Loucy (cell line): ENCODE results near the gene NCOA7.
A peak's percentile ranks its signal among the peaks of the same experiment; 100 is the strongest.
"Not testable (repeated sequence)": the region's sequence is repeated elsewhere in the genome, so short reads cannot be mapped to it uniquely, and the experiment has no call there.

Source experiments
- H2AFZ ChIP-seq: fragments of 200-600 bp; sonication (generic); 2 replicates; pipeline ENCODE4 v1.6.0; 2016; ENCODE audit warnings: antibody characterized with exemption, mild to moderate bottlenecking, low read length, moderate library complexity
- H3F3A ChIP-seq: fragments of 200-600 bp; 2 replicates; pipeline ENCODE4 v1.6.0; 2016; ENCODE audit warnings: antibody characterized with exemption, low read depth, mild to moderate bottlenecking
- H3K27me3 ChIP-seq: fragments of 200-600 bp; sonication (generic); 2 replicates; pipeline ENCODE4 v1.6.1; 2014; ENCODE audit warnings: low read length, mild to moderate bottlenecking; ENCODE audit not compliant: insufficient read depth, poor library complexity, severe bottlenecking
- H3K36me3 ChIP-seq: fragments of 200-600 bp; sonication (generic); 2 replicates; pipeline ENCODE4 v1.6.1; 2016; ENCODE audit warnings: low read length; ENCODE audit not compliant: insufficient read depth
- H3K4me1 ChIP-seq: fragments of 200-600 bp; sonication (generic); 2 replicates; pipeline ENCODE4 v1.5.1; 2014; ENCODE audit warnings: low read length, mild to moderate bottlenecking; ENCODE audit not compliant: insufficient read depth, poor library complexity, severe bottlenecking
- H3K4me2 ChIP-seq: fragments of 200-600 bp; sonication (generic); 2 replicates; pipeline ENCODE4 v1.6.0; 2014; ENCODE audit warnings: antibody characterized with exemption, low read length, low read depth, mild to moderate bottlenecking; ENCODE audit not compliant: poor library complexity, severe bottlenecking
- H3K4me3 ChIP-seq: fragments of 200-600 bp; sonication (generic); 2 replicates; pipeline ENCODE4 v1.5.1; 2014; ENCODE audit warnings: low read length, mild to moderate bottlenecking, mixed read lengths; ENCODE audit not compliant: poor library complexity, severe bottlenecking
- H3K79me2 ChIP-seq: fragments of 200-600 bp; sonication (generic); 2 replicates; pipeline ENCODE4 v1.6.1; 2014; ENCODE audit warnings: low read length; ENCODE audit not compliant: insufficient read depth
- H3K9ac ChIP-seq: fragments of 200-600 bp; sonication (generic); 2 replicates; pipeline ENCODE4 v1.6.0; 2014; ENCODE audit warnings: mild to moderate bottlenecking, low read depth, low read length, moderate library complexity; ENCODE audit not compliant: poor library complexity, severe bottlenecking
- H3K9me2 ChIP-seq: fragments of 200-600 bp; sonication (generic); replicated peaks from 2 replicates; pipeline ENCODE4 v1.6.1; 2016; ENCODE audit warnings: low read depth, low read length, mixed read lengths
- H3K9me3 ChIP-seq: fragments of 200-600 bp; sonication (generic); 2 replicates; pipeline ENCODE4 v1.6.1; 2014; ENCODE audit warnings: mild to moderate bottlenecking, antibody characterized with exemption, low read length, low read depth; ENCODE audit not compliant: insufficient read depth
- H4K20me1 ChIP-seq: fragments of 200-600 bp; sonication (generic); 2 replicates; pipeline ENCODE4 v1.6.0; 2014; ENCODE audit warnings: antibody characterized with exemption, low read length, mild to moderate bottlenecking; ENCODE audit not compliant: insufficient read depth, poor library complexity, severe bottlenecking
- CTCF ChIP-seq: fragments of 200-600 bp; sonication (generic); conservative IDR thresholded peaks from 2 replicates; pipeline ENCODE4 v1.5.1; 2014; ENCODE audit warnings: mild to moderate bottlenecking, antibody characterized with exemption, low read length
- EZH2phosphoT487 ChIP-seq: fragments of 200-600 bp; IDR thresholded peaks from 2 replicates; pipeline ENCODE4 v1.6.1; 2018; ENCODE audit warnings: antibody characterized with exemption, mild to moderate bottlenecking, moderate library complexity, borderline replicate concordance

The NCOA7 gene

GRCh38 chr6:125802943-125803377 is 12.2 kb downstream of the NCOA7 start:
- Histone ChIP-seq H3K9ac (peak overlapping the region; percentile 31), H3K79me2 (peaks cover 56% of the 10 kb centered on the region; the same call in 1 of the 2 replicates), H3K4me3 (peak overlapping the region; percentile 62), H3K9me3 (no peaks in the 10 kb centered on the region), H4K20me1 (no peaks in the 10 kb centered on the region), H3K4me2 (peak overlapping the region; percentile 77), H3K27me3 (no peaks in the 10 kb centered on the region), H3K9me2 (no peaks in the 10 kb centered on the region), H3K4me1 (peaks cover 63% of the 10 kb centered on the region), H3K36me3 (no peaks in the 10 kb centered on the region), H2AFZ (no peak overlapping the region), H3F3A (peaks cover 6% of the 10 kb centered on the region; the same call in 1 of the 2 replicates)
- TF ChIP-seq EZH2phosphoT487 (no peak), CTCF (no peak)

- no peak overlapping the region for H3K4me3 ChIP-seq
- no peak overlapping the region for H2AFZ ChIP-seq
- H3K79me2 ChIP-seq: peaks cover 60% of the 10 kb centered on the region; the same call in 1 of the 2 replicates
- H3K9me2 ChIP-seq: no peaks in the 10 kb centered on the region
- peaks cover 69% of the 10 kb centered on the region for H3K4me1 ChIP-seq
- H3F3A ChIP-seq: peaks cover 6% of the 10 kb centered on the region; the same call in 1 of the 2 replicates
- H3K36me3 ChIP-seq: no peaks in the 10 kb centered on the region
- no peak overlapping the region for H3K9ac ChIP-seq
- H3K27me3 ChIP-seq: no peaks in the 10 kb centered on the region
- H3K4me2 ChIP-seq: peak overlapping the region; percentile 77
- TF ChIP-seq EZH2phosphoT487 (no peak), CTCF (no peak)
- no peaks in the 10 kb centered on the region for H4K20me1 ChIP-seq
- H3K9me3 ChIP-seq: no peaks in the 10 kb centered on the region
These were observed 13.5 kb downstream of the NCOA7 start for GRCh38 chr6:125804264-125804663.

GRCh38 chr6:125804866-125805425 is 14.2 kb downstream of the NCOA7 start:
- not testable (repeated sequence) for H3K9me3 ChIP-seq, H3F3A ChIP-seq, H3K4me3 ChIP-seq, H2AFZ ChIP-seq, H3K9me2 ChIP-seq, H3K9ac ChIP-seq, H4K20me1 ChIP-seq, H3K27me3 ChIP-seq, H3K36me3 ChIP-seq
- peak overlapping the region; percentile 51 for H3K4me2 ChIP-seq
- peaks cover 75% of the 10 kb centered on the region for H3K4me1 ChIP-seq
- peaks cover 62% of the 10 kb centered on the region for H3K79me2 ChIP-seq

GRCh38 chr6:125806813-125807212 is 16.1 kb downstream of the NCOA7 start:
- Histone ChIP-seq H3K9ac (no peak overlapping the region), H3K36me3 (no peaks in the 10 kb centered on the region), H3K4me1 (peaks cover 90% of the 10 kb centered on the region), H2AFZ (no peak overlapping the region), H3K79me2 (peaks cover 61% of the 10 kb centered on the region), H3K4me2 (peak overlapping the region; percentile 2), H4K20me1 (no peaks in the 10 kb centered on the region), H3K4me3 (no peak overlapping the region), H3K9me3 (no peaks in the 10 kb centered on the region), H3K9me2 (no peaks in the 10 kb centered on the region), H3F3A (peaks cover 6% of the 10 kb centered on the region; the same call in 1 of the 2 replicates), H3K27me3 (no peaks in the 10 kb centered on the region)
- TF ChIP-seq EZH2phosphoT487: no peak
- no peak for TF ChIP-seq CTCF
